ENCODE measurements around the gene TPRKB.
"Not testable (repeated sequence)": the region's sequence is repeated elsewhere in the genome, so short reads cannot be mapped to it uniquely, and the experiment has no call there.

Gene TPRKB

DNA sequence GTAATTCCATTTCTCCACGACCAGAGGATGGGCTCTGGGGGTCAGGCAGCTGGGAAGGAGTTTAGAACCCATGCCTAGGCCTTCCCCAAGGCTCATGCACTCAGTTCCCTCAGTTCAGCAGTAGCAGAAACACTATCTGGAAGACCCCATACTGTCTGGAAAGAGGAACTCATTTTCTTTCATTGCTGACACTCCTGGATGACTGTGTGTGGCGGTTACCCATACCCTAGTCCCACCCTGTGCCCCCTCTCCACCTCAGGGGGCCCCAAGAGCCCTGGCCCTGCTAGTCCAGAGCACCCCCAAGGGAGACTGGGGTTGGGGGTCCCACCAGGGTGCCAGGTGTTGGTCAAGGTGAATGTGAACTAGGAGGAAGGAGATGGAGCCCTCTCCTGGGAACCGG is 29.5 kb downstream of the TPRKB start:
- H3K27me3 ChIP-seq: no peaks in the 10 kb centered on the region
- no peak overlapping the region for H3K27ac ChIP-seq
- H3K36me3 ChIP-seq: no peaks in the 10 kb centered on the region
- H3K4me3 ChIP-seq (ENCODE audit: low read depth in 1 of 2, low read length in 1 of 2): no peak overlapping the region
- no peaks in the 10 kb centered on the region for H3K9me3 ChIP-seq
- TF ChIP-seq, protein P1, sequence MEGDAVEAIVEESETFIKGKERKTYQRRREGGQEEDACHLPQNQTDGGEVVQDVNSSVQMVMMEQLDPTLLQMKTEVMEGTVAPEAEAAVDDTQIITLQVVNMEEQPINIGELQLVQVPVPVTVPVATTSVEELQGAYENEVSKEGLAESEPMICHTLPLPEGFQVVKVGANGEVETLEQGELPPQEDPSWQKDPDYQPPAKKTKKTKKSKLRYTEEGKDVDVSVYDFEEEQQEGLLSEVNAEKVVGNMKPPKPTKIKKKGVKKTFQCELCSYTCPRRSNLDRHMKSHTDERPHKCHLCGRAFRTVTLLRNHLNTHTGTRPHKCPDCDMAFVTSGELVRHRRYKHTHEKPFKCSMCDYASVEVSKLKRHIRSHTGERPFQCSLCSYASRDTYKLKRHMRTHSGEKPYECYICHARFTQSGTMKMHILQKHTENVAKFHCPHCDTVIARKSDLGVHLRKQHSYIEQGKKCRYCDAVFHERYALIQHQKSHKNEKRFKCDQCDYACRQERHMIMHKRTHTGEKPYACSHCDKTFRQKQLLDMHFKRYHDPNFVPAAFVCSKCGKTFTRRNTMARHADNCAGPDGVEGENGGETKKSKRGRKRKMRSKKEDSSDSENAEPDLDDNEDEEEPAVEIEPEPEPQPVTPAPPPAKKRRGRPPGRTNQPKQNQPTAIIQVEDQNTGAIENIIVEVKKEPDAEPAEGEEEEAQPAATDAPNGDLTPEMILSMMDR (IDR thresholded peaks at IDR 0.05): no peak
- H3K4me1 ChIP-seq (ENCODE audit: control insufficient read depth in 1 of 2, insufficient read depth in 1 of 2, low read depth in 1 of 2, low read length in 1 of 2): peaks cover 0 to 20% of the 10 kb centered on the region in 2 experiments

- H3K4me3 ChIP-seq (ENCODE audit: low read depth in 1 of 2, low read length in 1 of 2): no peak overlapping the region
- peaks cover 0 to 26% of the 10 kb centered on the region in 2 experiments for H3K4me1 ChIP-seq (ENCODE audit: control insufficient read depth in 1 of 2, insufficient read depth in 1 of 2, low read depth in 1 of 2, low read length in 1 of 2)
- no peaks in the 10 kb centered on the region for H3K36me3 ChIP-seq
- H3K27ac ChIP-seq: no peak overlapping the region
- TF ChIP-seq, protein P1 (IDR thresholded peaks at IDR 0.05): no peak
- H3K27me3 ChIP-seq: no peaks in the 10 kb centered on the region
- H3K9me3 ChIP-seq: no peaks in the 10 kb centered on the region
Observed at GRCh38 chr2:73707058-73707457, 30.1 kb downstream of the TPRKB start.

- H3K4me1 ChIP-seq (ENCODE audit: control insufficient read depth in 1 of 2, insufficient read depth in 1 of 2, low read depth in 1 of 2, low read length in 1 of 2): peaks cover 15 to 44% of the 10 kb centered on the region in 2 experiments
- no peak overlapping the region for H3K27ac ChIP-seq
- no peaks in the 10 kb centered on the region for H3K36me3 ChIP-seq
- no peaks in the 10 kb centered on the region for H3K9me3 ChIP-seq
- H3K4me3 ChIP-seq (ENCODE audit: low read depth in 1 of 2, low read length in 1 of 2): no peak overlapping the region
- H3K27me3 ChIP-seq: no peaks in the 10 kb centered on the region
- TF ChIP-seq, protein P1 (IDR thresholded peaks at IDR 0.05): no peak
Observed at GRCh38 chr2:73705091-73705490, 32.1 kb downstream of the TPRKB start.

GRCh38 chr2:73704285-73704684 is 32.9 kb downstream of the TPRKB start:
- Histone ChIP-seq H3K27ac (no peak overlapping the region), H3K27me3 (no peaks in the 10 kb centered on the region), H3K36me3 (no peaks in the 10 kb centered on the region), H3K4me1 (ENCODE audit: control insufficient read depth in 1 of 2, insufficient read depth in 1 of 2, low read depth in 1 of 2, low read length in 1 of 2) (peaks cover 23 to 52% of the 10 kb centered on the region in 2 experiments), H3K9me3 (no peaks in the 10 kb centered on the region), H3K4me3 (ENCODE audit: low read depth in 1 of 2, low read length in 1 of 2) (no peak overlapping the region)
- TF ChIP-seq, protein P1 (IDR thresholded peaks at IDR 0.05): no peak

GRCh38 chr2:73703675-73704074 is 33.5 kb downstream of the TPRKB start:
- TF ChIP-seq, protein P1 (IDR thresholded peaks at IDR 0.05): no peak
- Histone ChIP-seq H3K36me3 (no peaks in the 10 kb centered on the region), H3K9me3 (no peaks in the 10 kb centered on the region), H3K27ac (no peak overlapping the region), H3K4me1 (ENCODE audit: control insufficient read depth in 1 of 2, insufficient read depth in 1 of 2, low read depth in 1 of 2, low read length in 1 of 2) (peaks cover 24 to 52% of the 10 kb centered on the region in 2 experiments), H3K4me3 (ENCODE audit: low read depth in 1 of 2, low read length in 1 of 2) (no peak overlapping the region), H3K27me3 (no peaks in the 10 kb centered on the region)

DNA sequence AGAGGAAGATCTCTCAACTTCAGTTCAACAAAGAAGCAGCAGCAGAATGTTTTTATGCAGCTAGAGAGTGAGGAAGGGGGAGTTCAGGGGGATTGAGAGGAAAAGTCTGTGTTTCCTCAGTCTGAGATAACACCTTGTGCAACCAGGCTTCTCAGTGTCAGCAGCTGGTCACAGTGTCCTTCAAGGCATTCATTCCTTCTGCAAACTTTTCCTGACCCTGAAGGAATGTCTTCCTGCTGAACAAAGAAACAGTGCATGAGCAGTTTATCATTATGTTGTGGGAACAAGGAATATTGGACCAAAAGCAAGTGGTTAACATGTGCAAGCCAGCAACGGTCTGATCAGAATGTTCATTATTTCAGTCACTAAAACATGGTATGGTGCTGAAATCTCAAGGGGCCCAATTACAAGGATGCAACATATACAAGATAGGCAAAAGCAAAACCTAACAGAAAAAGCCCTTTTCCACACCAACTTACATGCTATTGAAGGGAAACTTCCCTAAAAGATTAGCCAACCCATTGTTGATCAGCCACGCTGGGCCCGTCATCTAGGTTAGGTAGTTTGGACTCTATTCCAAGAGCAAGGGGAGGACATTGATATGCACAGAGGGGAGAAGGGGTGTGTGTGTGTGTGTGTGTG is 34.2 kb downstream of the TPRKB start:
- not testable (repeated sequence) for H3K9me3 ChIP-seq; H3K27ac ChIP-seq; H3K27me3 ChIP-seq; H3K4me3 ChIP-seq (ENCODE audit: low read depth in 1 of 2, low read length in 1 of 2); H3K36me3 ChIP-seq
- peaks cover 24 to 52% of the 10 kb centered on the region in 2 experiments for H3K4me1 ChIP-seq (ENCODE audit: control insufficient read depth in 1 of 2, insufficient read depth in 1 of 2, low read depth in 1 of 2, low read length in 1 of 2)
